Activated gamma-delta T cell treated with Interleukin-2 at 50 U/mL for 16 hours (primary cell): Measurements from ENCODE around the gene TBC1D4.

Source experiments
- DNase-seq: peaks from one replicate; pipeline ENCODE4 v3.0.0-alpha.2; 2020

TBC1D4 gene

GRCh38 chr13:75486146-75487062, 4.4 kb upstream of the TBC1D4 start:
- no peak for DNase-seq

GRCh38 chr13:75485286-75486062, 3.5 kb upstream of the TBC1D4 start:
- no peak for DNase-seq

GRCh38 chr13:75482820-75483079, 781 bp upstream of the TBC1D4 start:
- no peak for DNase-seq

GRCh38 chr13:75481176-75482069, 546 bp downstream of the TBC1D4 start:
- DNase-seq = no peak

GRCh38 chr13:75480671-75481175, 1.2 kb downstream of the TBC1D4 start:
- no peak for DNase-seq

DNA sequence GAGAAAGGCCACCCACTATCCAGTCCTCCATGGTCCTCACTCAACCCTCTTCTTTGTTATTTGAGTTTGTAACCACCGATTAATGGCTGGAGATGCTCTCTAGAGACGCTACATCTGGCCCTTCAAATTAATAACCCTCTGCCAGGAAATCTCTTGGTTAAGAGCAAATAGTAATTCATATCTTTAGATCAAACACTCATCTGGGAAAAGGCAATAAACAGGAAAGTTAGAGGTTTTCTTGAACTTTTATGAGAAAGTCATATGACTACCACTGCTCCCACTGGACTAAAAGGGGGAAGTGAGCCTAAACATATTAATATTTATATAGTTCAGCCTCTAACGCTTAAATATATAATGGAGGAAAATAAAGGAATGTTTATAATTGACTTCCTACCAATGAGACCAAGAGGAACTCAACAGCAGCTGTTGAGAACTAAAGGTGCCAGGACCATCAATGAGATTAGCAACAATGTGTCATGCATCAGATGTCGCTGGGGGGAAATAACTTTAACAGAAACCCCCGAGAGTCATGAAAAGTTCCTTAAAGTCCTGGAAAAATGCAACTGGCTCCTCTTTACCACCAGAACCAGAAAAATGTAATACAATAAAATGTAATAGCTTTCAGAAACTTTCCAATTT, 2.7 kb downstream of the TBC1D4 start:
- DNase-seq = no peak

DNA sequence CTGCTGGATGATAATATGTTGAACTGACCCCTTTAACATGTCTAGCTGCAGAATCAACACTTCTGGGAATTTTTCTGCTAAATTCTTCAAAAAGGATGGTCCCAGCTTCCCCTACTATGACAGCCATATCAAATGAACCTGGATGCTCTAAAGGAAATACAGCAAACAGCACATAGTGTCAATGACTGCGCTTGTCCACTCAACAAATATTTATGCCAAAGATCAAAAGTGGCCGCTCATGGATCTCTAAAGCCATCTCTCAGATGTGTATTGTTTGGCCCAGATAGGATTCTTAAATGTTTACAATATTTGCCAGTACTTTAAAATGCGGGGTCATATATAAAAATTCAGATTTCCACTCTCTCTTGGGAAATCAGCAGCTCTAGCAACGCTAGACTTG, 3.3 kb downstream of the TBC1D4 start:
- DNase-seq = no peak

- no peak for DNase-seq
Measured at GRCh38 chr13:75474956-75475355, 7.0 kb downstream of the TBC1D4 start.

DNA sequence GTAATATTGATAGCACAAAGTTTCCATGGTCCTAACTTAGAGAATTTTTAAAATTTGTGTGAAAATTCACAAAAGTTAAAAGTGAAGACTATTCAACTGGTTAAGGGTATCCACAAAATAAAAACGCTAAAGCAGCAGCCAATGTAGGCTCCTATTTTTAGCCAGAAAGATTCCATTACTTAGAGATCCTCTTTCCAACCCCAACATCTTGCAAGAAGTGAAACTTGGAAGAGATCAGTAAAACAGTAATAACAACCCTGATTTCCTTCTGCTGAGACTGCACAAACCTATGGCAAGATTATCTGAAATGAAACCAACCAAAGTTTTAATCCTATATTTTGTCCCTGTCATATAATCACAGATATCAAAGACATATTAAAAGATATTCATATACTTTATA, 8.5 kb downstream of the TBC1D4 start:
- no peak for DNase-seq

DNA sequence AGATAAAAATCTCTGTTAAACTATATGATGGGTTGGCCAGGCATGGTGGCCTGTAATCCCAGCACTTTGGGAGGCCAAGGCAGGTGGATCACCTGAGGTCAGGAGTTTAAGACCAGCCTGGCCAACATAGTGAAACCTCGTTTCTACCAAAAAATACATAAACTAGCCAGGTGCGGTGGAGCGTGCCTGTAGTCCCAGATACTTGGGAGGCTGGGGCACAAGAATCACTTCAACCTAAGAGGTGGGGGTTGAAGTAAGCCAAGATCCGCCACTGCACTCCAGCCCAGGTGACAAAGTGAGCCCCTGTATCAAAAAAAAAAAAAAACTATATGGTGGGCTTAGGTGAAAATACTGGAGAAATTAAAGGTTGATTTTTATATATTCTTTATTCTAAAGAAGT, 11.3 kb downstream of the TBC1D4 start:
- DNase-seq = no peak

DNA sequence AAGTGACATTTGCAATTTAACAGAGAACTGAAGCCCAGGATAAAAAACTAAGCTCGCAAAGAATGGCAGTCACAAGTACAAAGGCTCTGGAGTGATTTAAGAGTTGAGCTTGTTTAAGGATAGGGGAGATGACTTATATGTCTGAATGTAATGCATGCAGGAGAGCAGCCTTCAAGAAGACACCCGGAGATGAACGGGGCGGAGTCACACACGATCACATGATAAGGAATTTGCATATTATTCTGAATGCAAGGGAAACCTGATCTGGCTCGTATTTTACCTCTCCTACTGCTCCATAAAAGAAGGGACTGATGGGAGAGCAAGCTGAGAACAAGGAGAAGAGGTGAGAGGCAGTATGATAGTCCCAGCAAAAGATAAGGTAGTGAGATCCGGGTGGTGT, 12.9 kb downstream of the TBC1D4 start:
- no peak for DNase-seq

DNA sequence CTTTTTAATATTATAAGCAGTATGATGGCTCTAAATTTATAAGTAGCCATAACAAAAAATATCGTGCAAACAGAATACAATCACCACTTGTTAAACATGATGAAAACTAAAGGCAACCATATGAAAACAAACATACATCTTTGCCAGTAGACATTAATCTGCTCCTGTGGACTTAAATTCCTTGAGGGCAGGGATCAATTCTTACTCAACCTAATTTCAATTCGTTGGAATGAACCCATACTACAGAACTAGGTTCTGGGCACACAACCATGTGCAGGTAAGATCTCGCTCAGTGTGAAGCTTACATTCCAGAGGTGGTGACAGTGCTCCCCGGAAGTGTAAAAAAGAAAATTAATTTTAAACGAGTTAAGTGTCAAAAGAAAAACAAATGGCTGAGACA, 13.4 kb downstream of the TBC1D4 start:
- DNase-seq = no peak

- DNase-seq = no peak
Measured at GRCh38 chr13:75468098-75468497, 13.9 kb downstream of the TBC1D4 start.

DNA sequence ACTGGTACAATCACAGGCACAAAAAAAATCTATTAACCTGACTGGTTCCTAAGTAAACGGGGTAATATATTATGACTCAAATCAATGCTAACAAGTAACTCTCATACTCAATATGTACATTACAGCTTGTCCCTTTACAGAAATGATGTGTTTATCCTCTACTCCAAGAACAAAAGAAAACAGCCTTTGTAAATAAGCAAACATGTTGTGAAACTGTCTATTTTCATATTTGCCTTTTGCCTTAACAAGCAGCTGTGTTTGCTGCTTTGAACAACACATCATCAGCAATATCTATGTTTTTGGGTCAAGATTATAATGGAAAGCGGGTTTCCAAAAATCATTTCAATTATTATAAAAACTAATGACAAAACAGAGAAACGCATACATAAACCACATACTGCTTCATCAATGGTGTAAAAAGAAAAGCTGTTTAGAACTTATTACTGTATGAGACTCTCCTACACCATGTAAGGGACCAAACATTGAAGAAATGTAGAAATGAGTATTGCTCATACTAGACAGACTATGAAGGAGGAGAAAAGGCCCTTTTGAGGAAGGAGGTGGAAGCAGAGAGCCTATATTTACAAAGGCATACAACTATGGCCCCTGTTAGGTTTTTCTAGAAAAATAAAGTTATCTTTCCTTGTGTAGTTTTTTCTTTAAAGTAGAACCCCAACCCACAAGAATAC, 14.8 kb downstream of the TBC1D4 start:
- no peak for DNase-seq

GRCh38 chr13:75465236-75465635, 16.7 kb downstream of the TBC1D4 start:
- no peak for DNase-seq

GRCh38 chr13:75461314-75461713, 20.7 kb downstream of the TBC1D4 start:
- no peak for DNase-seq

DNA sequence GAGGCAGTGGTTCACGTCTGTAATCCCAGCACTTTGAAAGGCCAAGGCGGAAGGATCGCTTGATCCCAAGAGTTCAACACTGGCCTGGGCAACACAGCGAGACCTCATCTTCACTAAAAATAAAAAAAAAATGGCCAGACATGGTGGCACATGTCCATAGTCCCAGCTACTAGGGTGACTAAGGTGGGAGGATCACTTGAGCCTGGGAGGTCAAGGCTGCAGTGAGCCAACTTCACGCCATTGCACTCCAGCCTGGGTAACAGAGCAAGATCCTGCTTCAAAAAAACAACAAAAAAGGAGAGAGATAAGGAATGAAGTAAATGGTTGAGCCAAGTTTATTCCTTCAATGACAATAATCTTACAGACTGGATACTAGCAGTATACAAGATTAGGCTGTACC, 21.3 kb downstream of the TBC1D4 start:
- no peak for DNase-seq

- DNase-seq = no peak
Measured at GRCh38 chr13:75458696-75459422, 23.1 kb downstream of the TBC1D4 start.

DNA sequence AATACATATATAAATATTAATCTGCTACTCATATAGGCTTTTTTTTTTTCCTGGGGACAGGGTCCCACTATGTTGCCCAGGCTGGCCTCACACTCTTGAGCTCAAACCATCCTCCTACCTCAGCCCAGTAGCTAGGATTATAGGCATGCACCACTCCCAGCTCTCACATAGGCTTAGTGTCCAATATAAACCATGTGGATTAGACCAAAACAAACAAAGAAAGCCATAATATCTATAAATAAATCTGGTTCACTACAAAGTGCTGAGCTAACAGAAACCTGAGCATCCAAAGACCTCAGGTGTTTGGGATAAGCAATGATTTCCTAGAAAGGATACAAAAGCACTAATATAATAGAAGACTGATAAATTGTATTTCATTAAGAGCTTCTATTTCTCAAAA, 26.0 kb downstream of the TBC1D4 start:
- DNase-seq = no peak

DNA sequence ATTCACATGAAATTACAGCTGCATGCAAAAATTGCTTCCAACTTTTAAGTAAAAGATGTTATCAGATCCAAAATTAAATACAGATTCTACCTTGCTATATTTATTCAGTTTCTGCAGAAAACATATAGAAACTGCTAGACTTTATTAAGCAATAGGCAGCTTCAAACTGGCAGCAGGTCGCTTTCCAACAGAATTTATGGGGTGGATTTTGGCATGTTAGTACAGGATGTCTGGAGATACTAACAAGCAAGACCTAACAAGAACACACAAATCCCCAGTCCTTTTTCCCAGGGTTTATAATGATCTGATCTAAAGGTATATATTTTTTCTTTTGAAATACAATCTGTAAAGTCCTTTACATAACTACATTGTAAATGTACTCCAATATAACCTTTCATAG, 27.5 kb downstream of the TBC1D4 start:
- no peak for DNase-seq

DNA sequence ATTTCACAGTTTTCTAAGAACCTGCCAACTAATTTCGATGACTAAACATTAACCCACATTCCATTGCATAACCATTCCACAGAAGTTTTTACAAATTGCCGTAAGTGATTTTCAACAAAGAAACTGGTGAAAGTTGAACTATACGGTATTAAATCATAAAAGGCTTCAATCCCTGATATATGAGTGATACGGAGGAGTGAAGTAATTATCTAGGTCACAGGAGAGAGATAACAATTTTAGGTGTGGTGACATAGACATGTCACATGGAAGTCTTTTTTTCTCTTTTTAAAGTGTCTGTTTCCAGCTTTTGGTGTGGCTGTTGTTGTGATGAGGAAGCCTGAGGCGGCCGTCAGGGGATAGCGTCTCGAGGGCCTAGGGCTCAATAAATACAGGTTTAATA, 29.4 kb downstream of the TBC1D4 start:
- DNase-seq = no peak
